Pulmonary artery endothelial cell (primary cell): ENCODE data around the gene STK33. TPM values are rescaled to one million over a fixed set of nuclear protein-coding genes. Genes with fewer than 3 reads are reported as not detected.

Experiments used
- DNase-seq: peaks from one replicate; pipeline ENCODE4 v3.0.0-alpha.2; 2011; ENCODE audit warnings: low read depth, low spot score
- total RNA-seq: library from RNA; depleted of rRNA; stranded (reverse); fragments of >200 nt; gene quantifications from 2 replicates; pipeline ENCODE4 v1.2.3, GENCODE V29; 2014

Gene STK33
- total RNA-seq, 1 donor from 2014 or later = 0.33 TPM

DNA sequence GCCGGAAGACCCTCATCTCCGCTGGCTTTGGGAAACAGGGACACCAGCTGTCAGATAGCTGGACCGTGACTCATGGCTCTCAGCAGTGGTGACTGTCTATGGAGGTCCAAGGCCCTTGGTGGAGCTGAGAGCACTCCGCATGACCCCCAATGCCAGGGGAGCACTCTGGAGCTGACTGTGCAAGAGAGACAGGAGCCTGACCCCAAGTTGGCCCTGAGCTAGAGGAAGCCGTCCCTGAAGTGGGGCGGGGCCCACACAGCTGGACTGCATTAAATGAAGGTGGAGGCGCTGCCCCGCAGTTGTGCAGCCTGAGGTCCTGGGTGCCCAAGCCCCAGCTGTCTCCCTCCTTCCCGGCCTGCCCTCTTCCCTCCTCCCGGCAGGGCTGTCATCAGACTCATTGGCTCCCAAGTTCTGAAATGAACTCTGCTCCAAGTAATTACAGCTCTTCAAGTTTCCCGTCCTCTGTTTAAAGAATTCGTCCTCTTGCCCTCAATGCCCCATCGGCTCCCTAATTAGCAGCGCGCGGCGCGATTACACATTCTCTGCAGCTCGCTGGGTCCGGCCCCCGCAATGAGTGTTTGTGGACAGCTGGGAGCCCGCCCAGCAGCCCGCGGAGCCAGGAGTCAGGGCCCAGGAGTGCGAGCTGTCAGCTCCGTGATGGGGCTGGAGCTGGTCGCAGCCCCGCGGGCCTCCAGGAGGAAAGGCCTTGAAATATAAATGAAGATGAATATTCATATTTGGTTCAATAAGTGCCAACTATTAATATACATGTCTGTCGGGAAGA, 237.1 kb downstream of the STK33 start:
- DNase-seq = no peak

GRCh38 chr11:8356216-8356615, 237.8 kb downstream of the STK33 start:
- no peak for DNase-seq

DNA sequence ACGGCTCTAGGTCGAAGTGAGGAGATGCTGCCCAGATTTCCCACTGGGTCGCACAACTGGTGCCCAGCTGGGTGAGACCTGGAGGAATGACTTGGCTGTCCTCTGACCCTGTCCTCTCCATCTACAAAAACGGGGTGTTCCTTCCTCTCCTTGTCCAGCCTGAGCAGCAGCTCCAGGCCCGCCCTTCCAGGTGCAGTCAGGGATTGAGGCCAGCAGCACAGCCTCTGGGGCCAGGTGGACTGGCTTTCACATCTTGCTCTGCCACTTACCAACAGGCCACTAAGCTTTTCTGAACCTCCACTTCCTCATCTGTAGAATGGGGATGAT, 238.6 kb downstream of the STK33 start:
- DNase-seq = no peak

GRCh38 chr11:8354622-8355415, 239.2 kb downstream of the STK33 start:
- DNase-seq = no peak

DNA sequence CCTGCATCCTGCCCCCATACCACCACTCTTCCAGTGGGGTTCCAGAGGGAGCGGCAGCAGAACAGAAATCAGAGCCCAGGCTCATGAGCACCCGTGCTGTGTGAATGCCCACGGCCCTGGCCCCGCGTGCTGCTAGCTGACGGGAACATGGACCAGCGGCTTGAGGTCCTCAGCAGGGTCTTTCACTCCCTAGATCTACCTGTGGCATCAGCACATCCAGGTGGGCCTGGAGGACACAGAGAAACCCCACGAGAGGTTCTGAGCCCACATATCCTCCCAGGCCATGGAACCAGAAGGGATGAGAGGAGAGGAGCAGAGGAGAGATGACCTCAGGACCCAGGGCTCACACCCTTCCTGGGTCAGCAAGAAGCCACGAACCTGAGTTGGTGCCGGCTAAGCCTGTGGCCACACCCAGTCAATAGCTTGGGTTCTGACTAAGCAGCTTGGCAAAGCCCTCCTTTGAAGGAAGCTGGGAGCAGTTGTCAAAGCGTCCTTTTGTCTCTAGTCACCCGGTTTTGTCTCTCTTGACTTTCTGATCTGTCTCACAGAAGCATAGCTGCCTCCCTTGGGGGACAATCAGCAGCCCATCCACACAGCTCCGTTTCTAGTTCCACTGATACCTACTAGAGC, 241.0 kb downstream of the STK33 start:
- DNase-seq = no peak

DNA sequence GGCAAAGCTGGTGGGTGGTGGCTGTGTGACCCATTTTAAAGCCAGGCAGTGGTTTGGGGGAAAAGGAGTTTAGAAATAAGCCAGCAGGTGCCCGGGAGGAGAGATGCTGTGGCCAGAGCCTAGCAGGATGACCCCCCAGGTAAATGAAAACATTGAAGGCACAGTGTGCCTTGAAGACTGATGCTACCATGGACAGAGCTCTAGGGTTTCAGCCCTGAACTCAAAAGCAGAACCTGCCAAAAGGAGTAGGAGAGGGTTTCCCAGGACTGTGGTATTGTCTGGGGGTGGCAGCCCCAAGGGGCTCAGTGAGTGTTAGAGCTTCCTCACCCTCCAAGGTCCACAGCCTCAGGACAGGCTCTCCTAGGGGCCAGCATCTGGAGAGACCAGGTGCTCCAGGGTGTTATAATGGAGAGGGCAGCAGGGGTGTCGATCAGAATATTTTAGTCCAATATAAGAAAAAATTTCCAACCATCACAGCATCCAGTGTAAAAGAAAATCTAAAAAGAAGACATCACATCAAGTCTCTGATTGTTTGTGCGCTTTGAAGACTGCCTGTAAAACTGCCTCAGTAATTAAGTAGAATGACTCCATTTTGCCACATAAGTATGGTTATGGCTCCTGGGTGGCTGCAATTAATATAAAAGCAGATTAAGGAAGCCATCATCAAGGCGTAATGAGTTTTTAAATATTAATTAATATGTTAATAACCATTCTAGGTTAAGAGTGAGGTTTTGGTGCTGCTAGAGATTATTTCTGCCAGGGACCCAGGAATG, 241.7 kb downstream of the STK33 start:
- DNase-seq = no peak

- no peak for DNase-seq
Observed at GRCh38 chr11:8351223-8351622, 242.8 kb downstream of the STK33 start.

- no peak for DNase-seq
Observed at GRCh38 chr11:8347978-8348377, 246.1 kb downstream of the STK33 start.

- DNase-seq = no peak
Observed at GRCh38 chr11:8346157-8346755, 247.8 kb downstream of the STK33 start.

GRCh38 chr11:8345179-8345578, 248.8 kb downstream of the STK33 start:
- DNase-seq = no peak

DNA sequence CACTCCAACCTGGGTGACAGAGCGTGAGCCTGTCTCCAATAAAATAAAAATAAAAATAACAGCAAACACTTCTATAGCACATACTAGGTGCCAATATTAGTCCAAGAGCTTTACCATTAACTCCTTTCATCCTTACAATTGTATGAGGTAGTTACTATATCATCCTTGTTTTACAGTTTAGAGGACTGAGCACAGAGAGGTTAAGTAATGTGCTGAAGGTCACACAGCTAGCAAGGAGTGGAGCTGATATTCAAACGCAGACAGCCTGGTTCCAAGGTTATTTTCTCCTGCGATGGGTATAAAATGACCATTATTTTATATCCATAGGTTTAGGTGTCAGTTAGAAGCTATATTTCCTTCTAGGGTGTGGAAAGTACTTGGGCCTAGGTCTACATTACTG, 249.7 kb downstream of the STK33 start:
- DNase-seq = no peak

DNA sequence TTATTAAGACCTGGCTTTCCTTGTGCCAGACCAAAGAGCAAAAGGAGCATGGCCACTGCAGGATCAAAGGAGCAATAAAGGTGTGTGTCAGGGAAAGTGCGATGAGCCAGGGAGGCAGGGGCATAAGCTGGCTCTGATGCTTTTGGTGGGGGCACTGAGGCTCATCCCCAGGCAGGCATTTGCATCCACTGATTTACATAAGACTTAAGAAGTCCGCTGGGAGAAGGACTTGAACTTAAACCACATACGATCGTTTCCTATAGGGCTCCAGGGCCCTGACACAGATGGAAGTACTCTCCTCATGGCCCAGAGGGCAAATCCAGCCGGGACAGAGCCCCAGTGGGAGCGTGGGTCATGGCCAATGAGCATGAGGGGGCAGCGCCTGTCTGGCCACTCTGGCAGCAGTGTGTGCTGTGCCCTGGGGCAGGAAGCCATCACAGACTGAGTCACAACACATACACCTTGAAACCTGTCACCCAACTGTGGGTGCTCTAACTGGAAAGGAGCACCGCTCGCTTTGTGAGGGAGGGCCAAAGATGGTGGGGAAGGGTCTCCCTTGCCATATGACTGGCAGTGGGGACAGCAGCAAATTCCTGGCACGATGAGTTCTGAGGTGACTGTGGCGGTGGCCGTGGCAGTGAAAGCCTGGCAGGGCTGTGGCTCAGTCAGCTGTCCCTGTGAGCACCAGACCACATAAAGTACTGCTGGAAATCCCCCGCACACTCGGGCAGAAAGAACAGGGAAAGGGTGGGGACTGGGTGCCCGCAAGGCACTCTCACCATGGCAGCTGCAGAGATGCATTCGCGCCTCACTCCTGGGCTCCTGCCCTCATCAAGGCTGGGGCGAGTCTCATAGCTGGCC, 251.0 kb downstream of the STK33 start:
- DNase-seq = no peak

DNA sequence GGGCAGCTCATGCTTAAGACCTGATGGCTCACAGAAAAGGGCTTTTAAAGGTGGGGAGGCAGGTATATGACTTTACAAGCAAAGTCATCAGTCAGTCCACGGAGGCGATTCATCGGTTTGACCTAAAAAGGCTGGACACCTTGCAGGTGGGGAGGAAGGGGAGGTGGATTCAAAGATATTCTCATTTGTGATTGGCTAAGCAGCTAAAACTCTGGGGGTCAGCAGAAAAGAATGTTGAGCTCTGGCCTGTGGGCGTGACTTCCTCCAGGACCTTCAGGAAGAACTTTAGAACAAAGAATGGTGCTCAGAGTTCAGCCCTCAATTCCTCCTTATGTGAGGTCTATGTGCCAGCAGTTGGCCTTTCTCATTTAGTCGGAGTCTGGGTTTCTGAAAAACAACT, 252.0 kb downstream of the STK33 start:
- DNase-seq = no peak

Other genes with a start within 250 kb of the STK33 start
- 5.7 and 7.3 TPM in 2 replicates for gene TRIM66, start 88.4 kb upstream of the STK33 start, total RNA-seq
- gene RPL27A, start 88.6 kb upstream of the STK33 start, total RNA-seq = 660 and 1,292 TPM in 2 replicates